GM10266 (cell line): ENCODE data around the gene RNMT.

ENCODE experiments used
- DNase-seq: peaks from one replicate; pipeline ENCODE4 v3.0.0; 2012; ENCODE audit errors: extremely low spot score
- CTCF ChIP-seq: IDR thresholded peaks from 2 replicates; pipeline ENCODE4 v1.5.1; 2012; ENCODE audit warnings: mild to moderate bottlenecking, low read depth; ENCODE audit not compliant: control insufficient read depth, insufficient read depth; ENCODE audit errors: missing control alignments

The RNMT gene

GRCh38 chr18:13804305-13804704, 77.8 kb downstream of the RNMT start:
- DNase-seq = peak; percentile 28
- TF ChIP-seq CTCF = no peak

DNA sequence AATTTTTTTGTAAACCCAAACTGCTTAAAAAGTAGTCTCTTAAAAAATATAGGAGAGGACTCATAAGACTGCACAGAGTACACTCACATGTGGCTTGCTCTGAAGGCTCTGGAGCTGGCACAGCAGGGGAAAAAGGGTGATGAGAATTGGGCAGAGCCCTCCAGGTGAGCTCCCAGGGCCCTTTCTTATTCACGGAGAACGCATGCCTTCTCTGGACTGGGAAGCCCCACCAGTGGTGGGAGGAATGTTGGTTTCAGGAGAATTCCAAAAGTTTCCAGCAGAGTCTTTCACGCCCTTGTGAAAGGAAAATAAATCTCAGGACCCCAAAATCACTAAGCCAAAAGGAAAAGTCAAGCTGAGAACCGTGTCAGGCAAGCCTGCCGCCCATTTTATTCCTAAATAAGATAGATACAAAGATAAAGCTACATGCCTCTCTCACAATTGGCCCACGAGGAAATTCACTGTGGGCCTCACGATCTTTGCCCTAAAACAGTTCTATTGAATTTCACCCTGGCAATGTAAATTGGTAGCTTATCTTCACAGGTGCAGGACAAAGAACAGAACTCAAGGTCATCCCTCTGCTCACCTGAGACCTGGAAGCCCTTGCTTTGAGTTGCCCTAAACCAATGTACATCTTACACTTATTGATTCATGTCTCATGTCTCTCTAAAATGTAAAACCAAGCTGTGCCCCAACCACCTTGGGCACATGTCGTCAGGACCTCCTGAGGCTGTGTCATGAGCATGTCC, 82.0 kb downstream of the RNMT start:
- TF ChIP-seq CTCF = no peak
- DNase-seq = no peak

DNA sequence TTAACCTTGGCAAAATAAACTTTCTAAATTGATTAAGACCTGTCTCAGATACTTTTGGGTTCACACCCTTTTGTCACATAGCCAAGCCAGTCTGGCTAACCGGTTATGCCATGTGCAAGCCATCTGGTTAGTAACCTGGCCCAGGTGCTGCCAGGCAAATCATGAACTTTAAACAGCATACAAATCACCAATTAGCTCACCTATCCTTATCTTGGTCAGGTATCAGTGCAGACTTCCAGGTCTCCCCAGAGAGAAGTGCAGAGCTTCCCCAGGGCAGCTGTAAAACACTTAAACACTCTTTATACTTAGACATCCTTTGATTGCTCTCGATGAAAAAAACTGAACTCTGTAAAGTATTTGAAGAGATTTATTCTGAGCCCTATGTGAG, 82.6 kb downstream of the RNMT start:
- DNase-seq = no peak
- no peak for TF ChIP-seq CTCF

- TF ChIP-seq CTCF = no peak
Observed at GRCh38 chr18:13809531-13810255, 83.2 kb downstream of the RNMT start.

DNA sequence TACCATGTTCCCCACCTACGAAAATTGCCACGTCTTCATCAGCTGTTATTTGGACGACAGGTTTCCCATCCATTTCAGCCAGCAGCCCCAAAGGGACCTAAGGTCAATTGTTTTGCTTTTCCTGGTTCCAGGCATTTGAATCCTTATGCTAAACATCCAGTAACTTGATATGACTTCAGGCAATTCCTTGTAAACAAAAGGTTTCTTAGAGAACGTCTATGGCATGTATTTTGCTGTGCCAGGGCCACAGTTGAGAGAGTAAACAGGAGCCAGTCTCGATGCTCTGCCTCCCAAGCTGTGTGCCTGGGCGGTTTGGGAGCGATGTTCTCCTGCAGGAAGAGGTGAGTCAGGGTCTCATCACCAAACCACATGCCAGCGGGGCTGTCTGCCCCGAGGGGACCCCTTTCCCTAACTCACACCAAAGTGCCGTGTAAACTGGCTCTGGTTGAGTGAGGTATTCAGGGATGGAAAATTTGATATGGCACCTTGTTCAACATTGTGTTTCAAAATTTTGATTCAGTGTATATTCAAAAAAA, 84.5 kb downstream of the RNMT start:
- no peak for TF ChIP-seq CTCF
- no peak for DNase-seq

More at GRCh38 chr18:13809531-13810255, 83.2 kb downstream of the RNMT start:
- DNase-seq = no peak

GRCh38 chr18:13811993-13812392, 85.5 kb downstream of the RNMT start:
- TF ChIP-seq CTCF = no peak
- no peak for DNase-seq
